ENCODE measurements around the gene LTA4H. TPM values are rescaled to one million over a fixed set of nuclear protein-coding genes. Genes with fewer than 3 reads are reported as not detected.

LTA4H gene
- total RNA-seq, 1 experiment from 2014 or later = 118 TPM

GRCh38 chr12:96081596-96081995 lies 46.2 kb upstream of the LTA4H start:
- no peak overlapping the region for H2AFZ ChIP-seq
- H3F3A ChIP-seq (ENCODE audit: insufficient read depth, low read depth) = no peaks in the 10 kb centered on the region
- H3K27ac ChIP-seq = no peak overlapping the region
- no TSS peak for BruUV-seq (replicated peaks)
- no peaks in the 10 kb centered on the region for H3K27me3 ChIP-seq (ENCODE audit: insufficient read depth, low read depth)
- intact Hi-C loops (cut with micrococcal nuclease; ENCODE audit: unreplicated experiment) = no loop called here
- no peaks in the 10 kb centered on the region for H3K36me3 ChIP-seq (ENCODE audit: low read depth)
- no peak overlapping the region for H3K4me2 ChIP-seq
- ChIA-PET CTCF (no interaction called here), POLR2A (ENCODE audit: unreplicated experiment) (no interaction called here)
- H3K4me3 ChIP-seq = no peak overlapping the region
- H4K20me1 ChIP-seq (ENCODE audit: insufficient read depth) = no peaks in the 10 kb centered on the region
- H3K9me3 ChIP-seq (ENCODE audit: insufficient read depth, low read depth) = peaks cover 6% of the 10 kb centered on the region
- TF ChIP-seq EZH2 (IDR thresholded peaks at IDR 0.05; ENCODE audit: low read depth) (no peak), CTCF (conservative IDR thresholded peaks at IDR 0.05) (no peak)
- DNase-seq = no peak
- H3K9me2 ChIP-seq (ENCODE audit: insufficient read depth) = no peaks in the 10 kb centered on the region
- no peaks in the 10 kb centered on the region for H3K79me2 ChIP-seq (ENCODE audit: low read depth)
- H3K4me1 ChIP-seq (replicated peaks; ENCODE audit: insufficient read depth) = peaks cover 13% of the 10 kb centered on the region

- no peak for DNase-seq
- H3K9me2 ChIP-seq (ENCODE audit: insufficient read depth) = no peaks in the 10 kb centered on the region
- H3K4me1 ChIP-seq (replicated peaks; ENCODE audit: insufficient read depth) = peaks cover 37% of the 10 kb centered on the region
- intact Hi-C loops (cut with micrococcal nuclease; ENCODE audit: unreplicated experiment) = no loop called here
- no peaks in the 10 kb centered on the region; the same call in 1 of the 2 replicates for H3K9me3 ChIP-seq (ENCODE audit: insufficient read depth, low read depth)
- no TSS peak for BruUV-seq (replicated peaks)
- H3K4me3 ChIP-seq = no peak overlapping the region
- no peaks in the 10 kb centered on the region for H3K27me3 ChIP-seq (ENCODE audit: insufficient read depth, low read depth)
- H3F3A ChIP-seq (ENCODE audit: insufficient read depth, low read depth) = peaks cover 18% of the 10 kb centered on the region
- ChIA-PET POLR2A (ENCODE audit: unreplicated experiment) (no interaction called here), CTCF (no interaction called here)
- H3K36me3 ChIP-seq (ENCODE audit: low read depth) = no peaks in the 10 kb centered on the region
- H3K79me2 ChIP-seq (ENCODE audit: low read depth) = no peaks in the 10 kb centered on the region
- no peaks in the 10 kb centered on the region for H4K20me1 ChIP-seq (ENCODE audit: insufficient read depth)
- TF ChIP-seq EZH2 (IDR thresholded peaks at IDR 0.05; ENCODE audit: low read depth) (no peak), CTCF (conservative IDR thresholded peaks at IDR 0.05) (no peak)
- no peak overlapping the region for H3K27ac ChIP-seq
- H2AFZ ChIP-seq = no peak overlapping the region; the same call in 1 of the 2 replicates
- H3K4me2 ChIP-seq = no peak overlapping the region
Measured at GRCh38 chr12:96078231-96079135, 43.1 kb upstream of the LTA4H start.

GRCh38 chr12:96077081-96077480 lies 41.7 kb upstream of the LTA4H start:
- no peaks in the 10 kb centered on the region for H3K9me2 ChIP-seq (ENCODE audit: insufficient read depth)
- intact Hi-C loops (cut with micrococcal nuclease; ENCODE audit: unreplicated experiment) = no loop called here
- no peaks in the 10 kb centered on the region for H3K36me3 ChIP-seq (ENCODE audit: low read depth)
- CTCF ChIA-PET = no interaction called here
- DNase-seq = no peak
- no peaks in the 10 kb centered on the region for H4K20me1 ChIP-seq (ENCODE audit: insufficient read depth)
- peaks cover 30% of the 10 kb centered on the region for H3F3A ChIP-seq (ENCODE audit: insufficient read depth, low read depth)
- no peak overlapping the region for H3K27ac ChIP-seq
- H2AFZ ChIP-seq = no peak overlapping the region
- TF ChIP-seq CTCF (conservative IDR thresholded peaks at IDR 0.05) = no peak
- no peak for TF ChIP-seq EZH2 (IDR thresholded peaks at IDR 0.05; ENCODE audit: low read depth)
- H3K27me3 ChIP-seq (ENCODE audit: insufficient read depth, low read depth) = no peaks in the 10 kb centered on the region
- peaks cover 36% of the 10 kb centered on the region for H3K4me1 ChIP-seq (replicated peaks; ENCODE audit: insufficient read depth)
- H3K79me2 ChIP-seq (ENCODE audit: low read depth) = no peaks in the 10 kb centered on the region
- BruUV-seq (replicated peaks) = no TSS peak
- POLR2A ChIA-PET (ENCODE audit: unreplicated experiment) = no interaction called here
- H3K9me3 ChIP-seq (ENCODE audit: insufficient read depth, low read depth) = no peaks in the 10 kb centered on the region
- no peak overlapping the region for H3K4me3 ChIP-seq
- H3K4me2 ChIP-seq = no peak overlapping the region

All from PC-9 (cell line).